K562 (cell line): ENCODE data around the gene BTN3A1. TPM values are rescaled to one million over a fixed set of nuclear protein-coding genes. Genes with fewer than 3 reads are reported as not detected.

Experiments
- SIRT6 ChIP-seq: IDR thresholded peaks from one replicate; pipeline ENCODE4 v1.6.1; 2012; ENCODE audit warnings: low read depth, mild to moderate bottlenecking, control low read depth, inconsistent platforms, low read length, moderate library complexity
- ZNF407 ChIP-seq: fragments of 450-650 bp; IDR thresholded peaks from 2 replicates; pipeline ENCODE4 v1.6.1; 2016; ENCODE audit warnings: low read depth
- polyA plus RNA-seq, 8 experiments: library from polyadenylated mRNA; depleted of rRNA in 4 of 8; stranded (reverse) in 5 of 8; unstranded in 3 of 8; fragments of >200 nt; fragmentation: Nextera tagmentation in 2 of 8; fragmentation: Illumina TruSeq in 1 of 8; extraction: Ambion mirVana in 2 of 8; extraction: Trizol in 1 of 8; gene quantifications; 2 replicates each; pipeline versions ENCODE4 v1.2.1 to v1.2.3, GENCODE V29; 2011 to 2014; ENCODE audit warnings: inconsistent platforms in 1 of 8, missing spikeins in 1 of 8
- total RNA-seq, 7 experiments: library from RNA; depleted of rRNA in 6 of 7; stranded (reverse); fragments of >200 nt in 6 of 7; fragmentation: Illumina TruSeq in 2 of 7; extraction: Trizol in 2 of 7; gene quantifications; 2 replicates each; pipeline versions ENCODE4 v1.2.1 to v1.2.3, GENCODE V29; 2011 to 2021; ENCODE audit warnings: low replicate concordance in 1 of 7

The BTN3A1 gene
- total and polyA plus RNA-seq, 9 of the 15 experiments (the other 6 are each of a cell fraction or from before 2014, with no cell fraction given) = 0.84 to 8.5 (median 3.9) TPM

- TF ChIP-seq ZNF407 (no peak), SIRT6 (no peak)
These were observed 52.6 kb downstream of the BTN3A1 start (continued) for GRCh38 chr6:26454631-26455030.
